K562 (cell line): Measurements from ENCODE around the gene CLEC4D. TPM values are rescaled to one million over a fixed set of nuclear protein-coding genes. Genes with fewer than 3 reads are reported as not detected.

Experiments
- ATAC-seq: fragments of 200-7000 bp; cut with Tn5 transposase; 3 replicates; pipeline ENCODE4 v1.9.1; 2020; ENCODE audit warnings: moderate library complexity
- BruUV-seq: library from RNA; stranded (reverse); fragments of 400-500 nt; replicated peaks from 2 replicates; lab custom pipeline; 2021; lab: Mats Ljungman, UMichigan
- CTCF ChIA-PET: fragments of 300-600 bp; formaldehyde crosslinking; extraction: SDS; loops from one replicate; lab custom pipeline; 2021; ENCODE audit warnings: low intra/inter-chr PET ratio; lab: Yijun Ruan, JAX
- POLR2A ChIA-PET: fragments of 300-600, 350-650 bp; sonication (Branson Sonifier 250); formaldehyde crosslinking; extraction: SDS; loops from one replicate; lab custom pipeline; 2021; ENCODE audit warnings: antibody characterized with exemption, inconsistent platforms; lab: Yijun Ruan, JAX
- DNase-seq, 4 experiments: peaks; one replicate each; pipeline versions ENCODE4 v3.0.0 to v3.0.0-alpha.2; 2011 to 2018; ENCODE audit warnings: low spot score in 3 of 4, mixed read lengths in 3 of 4; ENCODE audit errors: extremely low read depth in 1 of 4
- FAIRE-seq: peaks from 2 replicates; lab custom pipeline; 2011; peaks lifted over from hg19 to GRCh38; lab: Jason Lieb, UNC
- H2AFZ ChIP-seq: 2 replicates; pipeline ENCODE4 v1.6.0; 2011; ENCODE audit warnings: low read depth, low read length, control low read depth, inconsistent platforms
- H3K27ac ChIP-seq: fragments of 200-600 bp; 3 replicates; pipeline ENCODE4 v1.8.0; 2011; ENCODE audit warnings: low read depth, mild to moderate bottlenecking, control low read depth, inconsistent platforms, low read length, moderate library complexity, mixed read lengths; ENCODE audit errors: extremely low read depth
- H3K27me3 ChIP-seq, 2 experiments: fragments of 300-600 bp in 1 of 2; 2 replicates in 1 of 2; 3 replicates in 1 of 2; pipeline versions ENCODE4 v1.6.0 to v1.8.0; 2011; ENCODE audit warnings: inconsistent platforms in 2 of 2, low read length in 2 of 2, mild to moderate bottlenecking in 1 of 2, mixed read lengths in 1 of 2, moderate library complexity in 1 of 2; ENCODE audit not compliant: control insufficient read depth in 2 of 2, insufficient read depth in 2 of 2
- H3K36me3 ChIP-seq: fragments of 300-600 bp; 3 replicates; pipeline ENCODE4 v1.8.0; 2011; ENCODE audit warnings: mild to moderate bottlenecking, low read length, inconsistent platforms; ENCODE audit not compliant: control insufficient read depth, insufficient read depth
- H3K4me1 ChIP-seq, 2 experiments: fragments of 200-600 bp in 1 of 2; replicated peaks in 1 of 2; 2 replicates in 1 of 2; 3 replicates in 1 of 2; pipeline versions ENCODE4 v1.5.1 to v1.8.0; 2011; ENCODE audit warnings: inconsistent platforms in 2 of 2, low read length in 2 of 2, mild to moderate bottlenecking in 1 of 2, mixed read lengths in 1 of 2, moderate library complexity in 1 of 2; ENCODE audit not compliant: control insufficient read depth in 2 of 2, insufficient read depth in 2 of 2
- H3K4me2 ChIP-seq: 2 replicates; pipeline ENCODE4 v1.6.1; 2011; ENCODE audit warnings: low read length, control low read depth, inconsistent platforms, mixed read lengths; ENCODE audit not compliant: insufficient read depth
- H3K4me3 ChIP-seq: fragments of 200-600 bp; sonication (generic), shearing (Covaris generic); 2 replicates; pipeline ENCODE4 v1.5.1; 2016; ENCODE audit warnings: control low read depth, inconsistent platforms
- H3K79me2 ChIP-seq: fragments of 200-600 bp; 3 replicates; pipeline ENCODE4 v1.8.0; 2011; ENCODE audit warnings: low read length, inconsistent platforms; ENCODE audit not compliant: control insufficient read depth, insufficient read depth
- H3K9ac ChIP-seq, 2 experiments: 2 replicates each; pipeline versions ENCODE4 v1.6.0 to v1.6.1; 2011; ENCODE audit warnings: low read depth in 2 of 2, low read length in 2 of 2, control low read depth in 1 of 2, inconsistent platforms in 1 of 2, mild to moderate bottlenecking in 1 of 2, mixed read lengths in 1 of 2; ENCODE audit not compliant: insufficient read depth in 1 of 2
- H3K9me1 ChIP-seq: one replicate; pipeline ENCODE4 v1.6.0; 2011; ENCODE audit warnings: inconsistent platforms, mild to moderate bottlenecking, low read length, moderate library complexity; ENCODE audit not compliant: control insufficient read depth, insufficient read depth
- H3K9me3 ChIP-seq: replicated peaks from 2 replicates; pipeline ENCODE4 v1.5.1; 2011; ENCODE audit warnings: low read depth, low read length, inconsistent platforms; ENCODE audit not compliant: control insufficient read depth, insufficient read depth
- H4K20me1 ChIP-seq: replicated peaks from 2 replicates; pipeline ENCODE4 v1.6.1; 2011; ENCODE audit warnings: low read length, inconsistent platforms, mixed read lengths; ENCODE audit not compliant: control insufficient read depth, insufficient read depth
- FOSL1 ChIP-seq: fragments of 200-800 bp; sonication (Bioruptor generic); conservative IDR thresholded peaks from 2 replicates; pipeline ENCODE4 v1.6.1; 2016; ENCODE audit warnings: missing genetic modification characterization, missing compliant biosample characterization
- KAT7 ChIP-seq: sonication (generic); formaldehyde crosslinking; IDR thresholded peaks from 2 replicates; pipeline ENCODE4 v1.8.0; 2022; ENCODE audit warnings: missing genetic modification reagents, mild to moderate bottlenecking, borderline replicate concordance
- PHB2 ChIP-seq: fragments of 450-650 bp; IDR thresholded peaks from 2 replicates; pipeline ENCODE4 v1.6.1; 2017; ENCODE audit warnings: low read depth
- WGBS: fragments of 100-300 bp; shearing (Covaris generic); methylation state at CpG from one replicate; pipeline ENCODE4 v1.1.6; 2016; ENCODE audit warnings: low coverage, mixed read lengths; ENCODE audit not compliant: insufficient coverage; ENCODE audit errors: missing lambda C conversion rate; 5-methylcytosine and 5-hydroxymethylcytosine counted together
- in situ Hi-C: fragments of 300-500 bp; cut with MboI; formaldehyde crosslinking; loops from 4 replicates; pipeline ENCODE4 v1.15.0; 2018; ENCODE audit warnings: inconsistent platforms, mixed read lengths
- intact Hi-C: fragments of 100-400 bp; cut with micrococcal nuclease; formaldehyde crosslinking; loops from 2 replicates; pipeline ENCODE4 v1.14.2; 2022
- polyA plus RNA-seq, 8 experiments: library from polyadenylated mRNA; depleted of rRNA in 4 of 8; stranded (reverse) in 5 of 8; unstranded in 3 of 8; fragments of >200 nt; fragmentation: Nextera tagmentation in 2 of 8; fragmentation: Illumina TruSeq in 1 of 8; extraction: Ambion mirVana in 2 of 8; extraction: Trizol in 1 of 8; gene quantifications; 2 replicates each; pipeline versions ENCODE4 v1.2.1 to v1.2.3, GENCODE V29; 2011 to 2014; ENCODE audit warnings: inconsistent platforms in 1 of 8, missing spikeins in 1 of 8
- total RNA-seq, 7 experiments: library from RNA; depleted of rRNA in 6 of 7; stranded (reverse); fragments of >200 nt in 6 of 7; fragmentation: Illumina TruSeq in 2 of 7; extraction: Trizol in 2 of 7; gene quantifications; 2 replicates each; pipeline versions ENCODE4 v1.2.1 to v1.2.3, GENCODE V29; 2011 to 2021; ENCODE audit warnings: low replicate concordance in 1 of 7
- TF ChIP-seq, protein P1 (sequence below): sonication (generic); formaldehyde crosslinking; IDR thresholded peaks from 2 replicates; pipeline ENCODE4 v1.5.0; 2020; ENCODE audit warnings: missing genetic modification reagents
- TF ChIP-seq, protein P2 (sequence below): sonication (generic); formaldehyde crosslinking; IDR thresholded peaks from 2 replicates; pipeline ENCODE4 v1.8.1; 2023; ENCODE audit warnings: mild to moderate bottlenecking, missing genetic modification reagents, moderate library complexity
- TF ChIP-seq, protein P3 (sequence below): sonication (generic); formaldehyde crosslinking; IDR thresholded peaks from 2 replicates; pipeline ENCODE4 v1.8.1; 2023; ENCODE audit warnings: mild to moderate bottlenecking, missing genetic modification reagents

Gene CLEC4D
- total and polyA plus RNA-seq, 9 of the 15 experiments (the other 6 are each of a cell fraction or from before 2014, with no cell fraction given), result not detected

DNA sequence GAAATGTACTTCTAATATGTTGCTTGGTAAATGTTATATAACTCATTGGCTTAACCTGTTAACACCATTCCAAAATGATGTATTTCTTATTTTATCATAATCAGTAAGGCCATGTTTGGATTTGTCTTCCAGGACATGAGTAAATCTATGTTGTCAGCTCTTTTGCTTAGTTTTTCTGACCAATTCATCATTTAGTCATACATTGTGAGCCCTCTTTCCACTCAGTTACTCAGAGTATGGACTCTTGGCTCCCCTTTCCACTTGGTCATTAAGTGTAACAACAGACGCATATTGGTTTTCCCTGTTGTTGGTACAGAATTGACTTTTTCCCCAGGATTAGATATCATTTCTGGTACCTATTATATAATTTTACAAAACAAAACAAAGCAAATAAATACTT is 9.0 kb upstream of the CLEC4D start:
- no TSS peak for BruUV-seq
- no peak overlapping the region for H3K4me3 ChIP-seq
- TF ChIP-seq, protein P1, sequence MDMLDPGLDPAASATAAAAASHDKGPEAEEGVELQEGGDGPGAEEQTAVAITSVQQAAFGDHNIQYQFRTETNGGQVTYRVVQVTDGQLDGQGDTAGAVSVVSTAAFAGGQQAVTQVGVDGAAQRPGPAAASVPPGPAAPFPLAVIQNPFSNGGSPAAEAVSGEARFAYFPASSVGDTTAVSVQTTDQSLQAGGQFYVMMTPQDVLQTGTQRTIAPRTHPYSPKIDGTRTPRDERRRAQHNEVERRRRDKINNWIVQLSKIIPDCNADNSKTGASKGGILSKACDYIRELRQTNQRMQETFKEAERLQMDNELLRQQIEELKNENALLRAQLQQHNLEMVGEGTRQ (CRISPR knock-in tag), result no peak
- no peak for TF ChIP-seq PHB2
- TF ChIP-seq, protein P2, sequence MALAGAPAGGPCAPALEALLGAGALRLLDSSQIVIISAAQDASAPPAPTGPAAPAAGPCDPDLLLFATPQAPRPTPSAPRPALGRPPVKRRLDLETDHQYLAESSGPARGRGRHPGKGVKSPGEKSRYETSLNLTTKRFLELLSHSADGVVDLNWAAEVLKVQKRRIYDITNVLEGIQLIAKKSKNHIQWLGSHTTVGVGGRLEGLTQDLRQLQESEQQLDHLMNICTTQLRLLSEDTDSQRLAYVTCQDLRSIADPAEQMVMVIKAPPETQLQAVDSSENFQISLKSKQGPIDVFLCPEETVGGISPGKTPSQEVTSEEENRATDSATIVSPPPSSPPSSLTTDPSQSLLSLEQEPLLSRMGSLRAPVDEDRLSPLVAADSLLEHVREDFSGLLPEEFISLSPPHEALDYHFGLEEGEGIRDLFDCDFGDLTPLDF, result no peak
- TF ChIP-seq KAT7 (CRISPR knock-in tag), result no peak
- no peak for TF ChIP-seq FOSL1 (tag)
- TF ChIP-seq, protein P3, sequence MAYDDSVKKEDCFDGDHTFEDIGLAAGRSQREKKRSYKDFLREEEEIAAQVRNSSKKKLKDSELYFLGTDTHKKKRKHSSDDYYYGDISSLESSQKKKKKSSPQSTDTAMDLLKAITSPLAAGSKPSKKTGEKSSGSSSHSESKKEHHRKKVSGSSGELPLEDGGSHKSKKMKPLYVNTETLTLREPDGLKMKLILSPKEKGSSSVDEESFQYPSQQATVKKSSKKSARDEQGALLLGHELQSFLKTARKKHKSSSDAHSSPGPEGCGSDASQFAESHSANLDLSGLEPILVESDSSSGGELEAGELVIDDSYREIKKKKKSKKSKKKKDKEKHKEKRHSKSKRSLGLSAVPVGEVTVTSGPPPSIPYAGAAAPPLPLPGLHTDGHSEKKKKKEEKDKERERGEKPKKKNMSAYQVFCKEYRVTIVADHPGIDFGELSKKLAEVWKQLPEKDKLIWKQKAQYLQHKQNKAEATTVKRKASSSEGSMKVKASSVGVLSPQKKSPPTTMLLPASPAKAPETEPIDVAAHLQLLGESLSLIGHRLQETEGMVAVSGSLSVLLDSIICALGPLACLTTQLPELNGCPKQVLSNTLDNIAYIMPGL (CRISPR knock-in tag), result no peak
- H3K9me1 ChIP-seq, result no peaks in the 10 kb centered on the region
- H3K9me3 ChIP-seq, result no peaks in the 10 kb centered on the region
- peaks cover 0 to 5% of the 10 kb centered on the region in 2 experiments; a peak in 1 of 5 replicates for H3K27me3 ChIP-seq
- no peaks in the 10 kb centered on the region for H3K36me3 ChIP-seq
- POLR2A ChIA-PET, result no interaction called here
- DNase-seq, result no peak
- H3K9ac ChIP-seq, result no peak overlapping the region
- FAIRE-seq, result no peak
- no peaks in the 10 kb centered on the region for H4K20me1 ChIP-seq
- CTCF ChIA-PET, result no interaction called here
- no peak overlapping the region for H3K27ac ChIP-seq
- no peaks in the 10 kb centered on the region for H3K79me2 ChIP-seq
- WGBS, result 36% methylated on average over 1 of the region's 1 CpG
- no peak for ATAC-seq
- H3K4me1 ChIP-seq, result no peaks in the 10 kb centered on the region
- no peak overlapping the region for H3K4me2 ChIP-seq
- no peak overlapping the region for H2AFZ ChIP-seq
- in situ Hi-C loops (no loop called here), intact Hi-C loops (no loop called here)
